HL-60 (cell line): ENCODE data around the gene CCDC97.

Source experiments
- DNase-seq, 2 experiments: peaks; one replicate each; pipeline ENCODE4 v3.0.0-alpha.2; 2010 to 2020; ENCODE audit warnings: low read depth in 1 of 2, low spot score in 1 of 2
- H3K27ac ChIP-seq: fragments of 250-450 bp; sonication (Bioruptor Pico); replicated peaks from 2 replicates; pipeline ENCODE4 v1.5.1; 2020; ENCODE audit warnings: mild to moderate bottlenecking, moderate library complexity
- H3K27me3 ChIP-seq: fragments of 250-450 bp; sonication (Bioruptor Pico); 2 replicates; pipeline ENCODE4 v1.5.1; 2021; ENCODE audit warnings: mild to moderate bottlenecking, moderate library complexity; ENCODE audit not compliant: insufficient read depth, poor library complexity, severe bottlenecking
- H3K4me3 ChIP-seq: replicated peaks from 2 replicates; pipeline ENCODE4 v1.5.1; 2011; ENCODE audit warnings: mild to moderate bottlenecking, control low read depth, low read length; ENCODE audit not compliant: insufficient read depth
- GABPA ChIP-seq: IDR thresholded peaks from 2 replicates; pipeline ENCODE4 v1.6.1; 2012; ENCODE audit warnings: low read depth
- POLR2AphosphoS5 ChIP-seq: IDR thresholded peaks from 2 replicates; pipeline ENCODE4 v1.6.1; 2012; ENCODE audit warnings: low read depth
- SPI1 ChIP-seq: IDR thresholded peaks from 2 replicates; pipeline ENCODE4 v1.6.1; 2012; ENCODE audit warnings: low read depth, mild to moderate bottlenecking, borderline replicate concordance
- TF ChIP-seq, protein P1 (sequence below): IDR thresholded peaks from 2 replicates; pipeline ENCODE4 v1.6.1; 2012; ENCODE audit warnings: low read depth; ENCODE audit not compliant: insufficient replicate concordance
- TF ChIP-seq, protein P2 (sequence below): IDR thresholded peaks from one replicate; pipeline ENCODE4 v1.5.1; 2011; ENCODE audit warnings: low read length, control low read depth, inconsistent platforms; ENCODE audit not compliant: insufficient read depth

The CCDC97 gene

GRCh38 chr19:41323023-41323422 lies 13.1 kb downstream of the CCDC97 start:
- TF ChIP-seq, protein P1, sequence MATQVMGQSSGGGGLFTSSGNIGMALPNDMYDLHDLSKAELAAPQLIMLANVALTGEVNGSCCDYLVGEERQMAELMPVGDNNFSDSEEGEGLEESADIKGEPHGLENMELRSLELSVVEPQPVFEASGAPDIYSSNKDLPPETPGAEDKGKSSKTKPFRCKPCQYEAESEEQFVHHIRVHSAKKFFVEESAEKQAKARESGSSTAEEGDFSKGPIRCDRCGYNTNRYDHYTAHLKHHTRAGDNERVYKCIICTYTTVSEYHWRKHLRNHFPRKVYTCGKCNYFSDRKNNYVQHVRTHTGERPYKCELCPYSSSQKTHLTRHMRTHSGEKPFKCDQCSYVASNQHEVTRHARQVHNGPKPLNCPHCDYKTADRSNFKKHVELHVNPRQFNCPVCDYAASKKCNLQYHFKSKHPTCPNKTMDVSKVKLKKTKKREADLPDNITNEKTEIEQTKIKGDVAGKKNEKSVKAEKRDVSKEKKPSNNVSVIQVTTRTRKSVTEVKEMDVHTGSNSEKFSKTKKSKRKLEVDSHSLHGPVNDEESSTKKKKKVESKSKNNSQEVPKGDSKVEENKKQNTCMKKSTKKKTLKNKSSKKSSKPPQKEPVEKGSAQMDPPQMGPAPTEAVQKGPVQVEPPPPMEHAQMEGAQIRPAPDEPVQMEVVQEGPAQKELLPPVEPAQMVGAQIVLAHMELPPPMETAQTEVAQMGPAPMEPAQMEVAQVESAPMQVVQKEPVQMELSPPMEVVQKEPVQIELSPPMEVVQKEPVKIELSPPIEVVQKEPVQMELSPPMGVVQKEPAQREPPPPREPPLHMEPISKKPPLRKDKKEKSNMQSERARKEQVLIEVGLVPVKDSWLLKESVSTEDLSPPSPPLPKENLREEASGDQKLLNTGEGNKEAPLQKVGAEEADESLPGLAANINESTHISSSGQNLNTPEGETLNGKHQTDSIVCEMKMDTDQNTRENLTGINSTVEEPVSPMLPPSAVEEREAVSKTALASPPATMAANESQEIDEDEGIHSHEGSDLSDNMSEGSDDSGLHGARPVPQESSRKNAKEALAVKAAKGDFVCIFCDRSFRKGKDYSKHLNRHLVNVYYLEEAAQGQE, result no peak
- no peak for TF ChIP-seq SPI1
- TF ChIP-seq GABPA, result no peak
- TF ChIP-seq, protein P2, sequence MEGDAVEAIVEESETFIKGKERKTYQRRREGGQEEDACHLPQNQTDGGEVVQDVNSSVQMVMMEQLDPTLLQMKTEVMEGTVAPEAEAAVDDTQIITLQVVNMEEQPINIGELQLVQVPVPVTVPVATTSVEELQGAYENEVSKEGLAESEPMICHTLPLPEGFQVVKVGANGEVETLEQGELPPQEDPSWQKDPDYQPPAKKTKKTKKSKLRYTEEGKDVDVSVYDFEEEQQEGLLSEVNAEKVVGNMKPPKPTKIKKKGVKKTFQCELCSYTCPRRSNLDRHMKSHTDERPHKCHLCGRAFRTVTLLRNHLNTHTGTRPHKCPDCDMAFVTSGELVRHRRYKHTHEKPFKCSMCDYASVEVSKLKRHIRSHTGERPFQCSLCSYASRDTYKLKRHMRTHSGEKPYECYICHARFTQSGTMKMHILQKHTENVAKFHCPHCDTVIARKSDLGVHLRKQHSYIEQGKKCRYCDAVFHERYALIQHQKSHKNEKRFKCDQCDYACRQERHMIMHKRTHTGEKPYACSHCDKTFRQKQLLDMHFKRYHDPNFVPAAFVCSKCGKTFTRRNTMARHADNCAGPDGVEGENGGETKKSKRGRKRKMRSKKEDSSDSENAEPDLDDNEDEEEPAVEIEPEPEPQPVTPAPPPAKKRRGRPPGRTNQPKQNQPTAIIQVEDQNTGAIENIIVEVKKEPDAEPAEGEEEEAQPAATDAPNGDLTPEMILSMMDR, result no peak
- TF ChIP-seq POLR2AphosphoS5, result no peak
- Histone ChIP-seq H3K27me3 (no peaks in the 10 kb centered on the region), H3K27ac (peak overlapping the region; percentile 37), H3K4me3 (no peak overlapping the region)
- no peak for DNase-seq

DNA sequence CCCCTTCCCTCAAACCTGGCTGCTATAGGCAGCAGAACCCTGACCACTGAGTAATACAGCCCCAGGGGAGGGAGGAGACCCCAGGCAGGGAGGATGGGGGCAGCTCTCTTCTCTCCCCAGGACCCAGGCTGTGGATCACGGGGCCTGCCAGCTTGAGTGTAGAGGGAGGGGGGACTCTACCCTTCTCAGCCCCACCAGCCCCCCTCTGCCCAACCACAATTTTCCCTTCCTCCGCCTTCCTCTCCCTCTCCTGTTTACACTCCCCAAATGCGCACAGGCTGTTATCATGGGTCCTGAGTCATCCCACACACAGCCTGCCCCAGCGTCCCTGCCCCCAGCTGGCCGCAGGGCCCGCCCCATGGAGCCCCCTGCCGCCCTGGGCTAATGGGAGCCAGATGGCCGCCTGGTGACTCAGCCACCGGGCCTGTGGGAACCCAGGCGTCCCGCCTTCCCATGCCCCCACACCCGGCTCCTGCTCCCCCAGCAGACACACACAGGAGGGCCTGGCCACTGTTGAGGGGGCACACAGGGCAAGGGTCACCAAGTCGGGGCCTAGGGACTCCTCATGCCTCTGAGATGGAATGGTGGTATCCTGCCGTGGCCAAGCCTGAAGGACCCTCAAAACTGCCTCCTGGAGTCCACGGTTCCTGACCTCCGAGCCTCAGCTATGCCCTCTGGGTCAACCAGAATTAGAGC lies 13.6 kb downstream of the CCDC97 start:
- Histone ChIP-seq H3K4me3 (no peak overlapping the region), H3K27me3 (no peaks in the 10 kb centered on the region), H3K27ac (peak overlapping the region; percentile 37)
- TF ChIP-seq POLR2AphosphoS5, result peak; percentile 66
- TF ChIP-seq, protein P1, result no peak
- TF ChIP-seq SPI1, result no peak
- peak; percentile 49 to 61 for DNase-seq

DNA sequence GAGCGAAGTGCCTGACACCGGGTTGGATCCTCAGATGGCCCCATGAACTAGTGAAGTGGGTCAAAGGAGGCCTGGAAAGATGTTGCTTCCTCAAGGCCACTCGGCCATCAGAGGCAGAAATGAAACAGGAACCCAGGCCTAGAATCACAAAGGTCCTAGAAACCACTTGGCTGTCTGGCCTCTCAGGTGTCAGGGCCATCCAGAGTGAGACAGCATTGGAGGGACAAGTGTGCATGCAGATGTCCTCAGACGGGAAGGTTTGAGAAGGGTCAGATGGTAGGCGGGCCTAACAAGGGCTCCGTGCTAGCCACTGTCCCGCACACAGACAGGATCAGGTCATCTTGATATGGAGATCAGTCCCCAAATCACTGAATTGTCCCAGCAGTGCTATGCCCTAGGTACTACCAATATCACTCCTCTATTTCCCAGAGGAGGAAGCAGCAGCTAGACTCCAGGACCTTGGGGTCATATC lies 14.3 kb downstream of the CCDC97 start:
- peak overlapping the region; percentile 37; the same call in 1 of the 2 replicates for H3K27ac ChIP-seq
- TF ChIP-seq POLR2AphosphoS5 (no peak), GABPA (no peak), SPI1 (no peak)
- TF ChIP-seq, protein P1, result no peak
- TF ChIP-seq, protein P2, result no peak
- no peak overlapping the region for H3K4me3 ChIP-seq
- no peaks in the 10 kb centered on the region for H3K27me3 ChIP-seq
- DNase-seq, result no peak
